T-helper 22 cell (primary cell): ENCODE measurements around the gene SELL.
"Not testable (repeated sequence)": the region's sequence is repeated elsewhere in the genome, so short reads cannot be mapped to it uniquely, and the experiment has no call there.

Experiments used
- DNase-seq: peaks from one replicate; pipeline ENCODE4 v3.0.0-alpha.2; 2020; ENCODE audit warnings: low read depth

SELL gene

DNA sequence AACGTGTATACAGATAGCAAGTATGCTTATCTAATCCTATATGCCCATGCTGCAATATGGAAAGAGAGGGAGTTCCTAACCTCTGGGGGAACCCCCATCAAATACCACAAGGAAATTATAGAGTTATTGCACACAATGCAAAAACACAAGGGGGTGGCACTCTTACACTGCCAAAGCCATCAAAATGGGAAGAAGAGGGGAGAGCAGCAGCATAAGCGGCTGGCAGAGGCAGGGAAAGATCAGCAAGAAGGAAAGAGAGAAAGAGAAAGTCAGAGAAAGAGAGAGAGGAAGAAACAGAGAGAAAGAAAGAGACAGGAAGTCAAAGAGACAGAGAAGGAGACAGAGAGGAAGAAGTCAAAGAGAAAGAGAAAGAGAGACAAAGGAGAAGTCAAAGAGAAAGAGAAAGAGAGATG is 44.2 kb downstream of the SELL start:
- DNase-seq = not testable (repeated sequence)

DNA sequence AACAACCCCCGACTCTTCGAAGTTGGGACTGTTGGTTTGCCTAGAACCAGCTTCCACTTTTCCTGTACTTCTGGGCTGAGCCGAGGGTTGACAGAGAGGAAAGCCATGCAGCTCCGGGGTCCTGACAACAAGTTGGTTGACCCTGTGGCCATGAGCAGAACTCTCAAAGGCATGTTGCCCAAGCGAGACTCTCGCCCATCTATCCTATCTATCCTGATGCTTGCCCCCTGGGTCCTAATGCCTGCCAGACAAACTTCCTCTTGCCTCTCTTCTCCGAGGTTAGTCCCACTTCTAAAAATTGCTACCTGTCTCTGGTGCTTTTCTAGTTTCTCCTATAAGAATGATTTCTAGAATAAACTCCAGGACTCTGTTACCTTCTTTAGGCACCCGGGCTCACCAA is 48.7 kb downstream of the SELL start:
- DNase-seq = not testable (repeated sequence)

DNA sequence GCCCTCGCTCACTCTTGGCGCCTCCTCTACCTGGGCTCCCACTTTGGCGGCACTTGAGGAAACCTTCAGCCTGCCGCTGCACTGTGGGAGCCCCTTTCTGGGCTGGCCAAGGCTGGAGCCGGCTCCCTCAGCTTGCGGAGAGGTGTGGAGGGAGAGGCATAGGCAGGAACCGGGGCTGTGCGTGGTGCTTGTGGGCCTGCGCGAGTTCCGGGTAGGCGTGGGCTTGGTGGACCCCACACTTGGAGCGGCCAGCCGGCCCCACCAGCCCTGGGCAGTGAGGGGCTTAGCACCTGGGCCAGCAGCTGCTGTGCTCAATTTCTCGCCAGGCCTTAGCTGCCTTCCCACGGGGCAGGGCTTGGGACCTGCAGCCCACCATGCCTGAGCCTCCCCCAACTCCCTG is 50.4 kb downstream of the SELL start:
- DNase-seq = not testable (repeated sequence)

DNA sequence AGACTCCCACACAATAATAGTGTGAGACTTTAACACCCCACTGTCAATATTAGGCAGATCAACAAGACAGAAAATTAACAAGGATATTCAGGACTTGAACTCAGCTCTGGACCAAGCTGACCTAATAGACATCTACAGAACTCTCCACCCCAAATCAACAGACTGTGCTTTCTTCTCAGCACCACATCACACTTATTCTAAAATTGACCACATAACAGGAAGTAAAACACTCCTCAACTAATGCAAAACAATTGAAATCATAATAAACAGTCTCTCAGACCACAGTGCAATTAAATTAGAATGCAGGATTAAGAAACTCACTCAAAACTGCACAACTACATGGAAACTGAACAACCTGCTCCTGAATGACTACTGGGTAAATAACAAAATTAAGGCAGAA is 52.6 kb downstream of the SELL start:
- DNase-seq = not testable (repeated sequence)

DNA sequence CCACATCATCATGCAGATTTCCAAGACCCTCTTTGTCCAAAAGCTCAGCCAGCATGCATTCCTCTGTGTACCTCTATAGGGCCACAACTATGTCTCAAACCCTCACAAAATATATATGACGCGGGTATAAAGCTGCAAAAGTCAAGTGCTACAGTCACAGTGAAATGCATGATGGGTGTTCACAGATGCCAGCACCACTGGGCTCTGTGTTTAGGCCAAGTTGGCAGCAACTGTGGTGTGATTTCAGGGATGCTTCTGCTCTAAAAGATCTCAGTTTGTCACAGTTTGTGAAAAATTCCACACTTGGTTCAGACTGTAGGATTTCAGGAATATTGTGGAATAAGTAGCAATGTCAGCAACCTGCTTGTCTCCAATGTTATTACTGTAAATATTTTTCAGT is 57.5 kb downstream of the SELL start:
- no peak for DNase-seq

DNA sequence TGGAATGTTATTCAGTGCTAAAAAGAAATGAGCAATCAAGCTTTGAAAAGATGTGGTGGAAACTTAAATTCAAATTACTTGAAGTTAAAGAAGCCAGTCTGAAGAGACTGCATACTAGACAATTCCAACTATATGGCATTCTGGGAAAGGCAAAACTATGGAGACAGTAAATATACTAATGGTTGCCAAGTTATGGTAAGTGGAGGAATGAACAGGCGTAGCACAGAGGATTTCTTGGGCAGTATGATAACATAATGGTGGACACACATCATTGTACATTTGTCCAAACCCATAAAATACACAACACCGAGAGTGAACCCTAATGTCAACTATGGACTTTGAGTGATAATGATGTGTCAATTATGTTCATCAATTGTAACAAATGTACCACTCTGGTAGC is 60.4 kb downstream of the SELL start:
- DNase-seq = no peak

DNA sequence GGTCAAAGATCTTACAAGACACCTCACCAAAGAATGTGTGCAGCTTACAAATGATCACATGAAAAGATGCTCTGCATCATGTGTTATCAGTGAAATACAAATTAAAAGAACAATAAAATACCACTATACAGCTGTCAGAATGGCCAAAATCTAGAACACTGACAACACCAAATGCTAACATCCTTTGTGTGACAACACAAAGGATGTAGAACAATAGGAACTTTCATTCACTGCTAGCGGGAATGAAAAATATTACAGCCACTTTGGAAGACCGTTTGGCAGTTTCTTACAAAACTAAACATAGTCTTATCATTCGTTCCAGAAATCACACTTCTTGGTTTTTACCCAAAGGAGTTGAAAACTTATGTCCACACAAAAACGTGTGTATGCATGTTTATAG is 60.9 kb downstream of the SELL start:
- no peak for DNase-seq

DNA sequence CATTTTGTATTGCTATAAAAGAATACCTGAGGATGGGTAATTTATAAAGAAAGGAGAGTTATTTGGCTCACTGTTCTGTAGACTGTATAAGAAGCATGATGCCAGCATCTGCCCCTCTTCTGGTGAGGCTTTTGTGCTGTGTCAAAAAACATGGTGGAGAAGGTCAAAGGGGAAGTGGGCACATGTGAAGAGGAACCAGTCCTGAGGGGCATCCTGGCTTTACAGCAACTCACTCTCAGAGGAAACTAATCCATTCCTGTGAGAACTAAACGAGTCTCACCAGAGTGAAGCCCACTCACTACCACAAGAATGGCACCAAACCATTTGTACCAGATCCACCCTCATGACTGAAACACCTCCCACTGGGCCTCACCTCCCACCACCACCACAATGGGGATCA is 62.7 kb downstream of the SELL start:
- DNase-seq = no peak

DNA sequence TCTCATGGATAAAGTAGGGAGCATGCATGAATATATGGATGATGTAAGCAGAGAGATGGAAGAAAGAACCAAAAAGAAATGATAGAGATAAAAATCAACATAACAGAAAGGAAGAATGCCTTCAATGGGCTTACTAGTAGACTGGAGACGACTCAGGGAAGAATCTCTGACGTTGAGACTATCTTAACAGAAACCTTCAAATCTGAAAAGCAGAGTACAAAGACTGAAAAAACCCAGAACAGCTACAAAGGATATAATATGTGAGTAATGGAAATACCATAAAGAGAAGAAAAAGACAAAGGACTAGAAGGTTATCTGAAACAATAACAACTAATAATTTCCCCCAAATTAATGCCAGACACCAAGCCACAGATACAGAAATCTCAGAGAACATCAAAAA is 63.2 kb downstream of the SELL start:
- no peak for DNase-seq

DNA sequence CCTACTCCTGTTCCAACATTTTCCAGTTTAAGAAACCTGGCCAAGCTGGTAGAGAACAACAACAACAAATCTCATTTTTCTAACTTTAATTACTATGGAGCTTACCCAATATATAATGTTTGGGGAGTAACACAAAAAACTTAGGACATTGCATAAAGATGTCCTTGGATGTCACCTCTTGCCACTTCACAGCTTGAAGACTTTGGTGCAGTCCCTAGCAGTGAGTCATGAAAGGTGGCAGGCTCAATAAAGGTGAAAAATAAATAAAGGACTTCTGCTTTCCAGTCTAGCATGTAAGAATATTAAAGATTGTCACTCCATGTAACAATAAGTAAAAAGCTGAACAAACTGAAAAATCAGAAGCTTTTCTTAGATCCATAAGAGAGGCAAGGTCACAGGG is 63.9 kb downstream of the SELL start:
- DNase-seq = no peak

DNA sequence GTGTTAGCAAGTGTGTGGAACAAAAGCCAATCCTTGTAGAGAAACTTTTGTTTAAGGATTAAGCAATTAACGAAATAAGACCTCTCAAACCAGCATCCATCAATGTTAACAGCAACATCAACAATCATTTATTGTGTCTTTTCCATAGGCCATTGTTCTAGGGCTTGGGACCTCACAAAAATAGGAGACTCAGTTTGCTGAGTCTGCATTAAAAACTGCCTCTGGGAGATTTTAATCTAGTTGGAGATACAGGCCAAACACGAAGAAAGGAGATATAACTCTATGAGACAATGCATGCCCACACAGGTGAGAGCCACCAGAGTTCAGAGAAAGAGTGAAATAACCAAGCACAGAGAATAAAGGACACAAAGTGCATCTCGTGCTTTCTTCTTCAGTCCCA is 67.1 kb downstream of the SELL start:
- DNase-seq = no peak
